GM18868 (cell line): ENCODE data around the gene EDEM1.

Experiments used
- ATAC-seq: cut with Tn5 transposase; IDR thresholded peaks from one replicate; pipeline ENCODE4 v1.9.1; 2021; ENCODE audit warnings: mild to moderate bottlenecking, moderate library complexity; ENCODE audit not compliant: unreplicated experiment

Gene EDEM1

GRCh38 chr3:5264093-5264600 is 76.6 kb downstream of the EDEM1 start:
- ATAC-seq: no peak

GRCh38 chr3:5264896-5265770 is 77.6 kb downstream of the EDEM1 start:
- ATAC-seq: no peak

- no peak for ATAC-seq
Observed at GRCh38 chr3:5267252-5267651, 79.7 kb downstream of the EDEM1 start.

GRCh38 chr3:5267889-5268288 is 80.4 kb downstream of the EDEM1 start:
- ATAC-seq: no peak
